Renal cortical epithelial cell (primary cell): ENCODE data around the gene NPBWR2. TPM values are rescaled to one million over a fixed set of nuclear protein-coding genes. Genes with fewer than 3 reads are reported as not detected.

Experiments
- DNase-seq: peaks from one replicate; pipeline ENCODE4 v3.0.0-alpha.2; 2011; ENCODE audit warnings: low read depth
- total RNA-seq: library from RNA; depleted of rRNA; stranded (reverse); fragments of >200 nt; gene quantifications from 2 replicates; pipeline ENCODE4 v1.2.3, GENCODE V29; 2014

The NPBWR2 gene
- total RNA-seq, 1 donor from 2014 or later, result not detected

GRCh38 chr20:64084685-64085152 is 22.6 kb downstream of the NPBWR2 start:
- no peak for DNase-seq

- no peak for DNase-seq
Measured at GRCh38 chr20:64083804-64084684, 23.3 kb downstream of the NPBWR2 start, which contains the start of gene LKAAEAR1. TSS of gene LKAAEAR1 (minus strand) at chr20:64084398. CDS start at chr20:64084219, 179 bp downstream.

- DNase-seq, result peak; percentile 9
Measured at GRCh38 chr20:64083378-64083803, 24.0 kb downstream of the NPBWR2 start.

- DNase-seq, result no peak
Measured at GRCh38 chr20:64082820-64083377, 24.5 kb downstream of the NPBWR2 start.

GRCh38 chr20:64082126-64082731 is 25.1 kb downstream of the NPBWR2 start:
- no peak for DNase-seq

GRCh38 chr20:64081624-64081964 is 25.8 kb downstream of the NPBWR2 start:
- DNase-seq, result no peak

- no peak for DNase-seq
Measured at GRCh38 chr20:64080813-64081623, 26.3 kb downstream of the NPBWR2 start.

GRCh38 chr20:64080013-64080812 is 27.2 kb downstream of the NPBWR2 start, which contains the start of gene OPRL1:
TSS of gene OPRL1 (plus strand) at chr20:64080082. CDS start at chr20:64092721, 12,639 bp downstream.
- no peak for DNase-seq

GRCh38 chr20:64079273-64080012 is 27.9 kb downstream of the NPBWR2 start, which contains the start of gene RGS19:
TSS of gene RGS19 (minus strand) at chr20:64079518. CDS start at chr20:64076886, 2,632 bp downstream.
- no peak for DNase-seq

GRCh38 chr20:64078934-64079272 is 28.5 kb downstream of the NPBWR2 start:
- no peak for DNase-seq

- no peak for DNase-seq
Measured at GRCh38 chr20:64077876-64078551, 29.4 kb downstream of the NPBWR2 start.

- DNase-seq, result no peak
Measured at GRCh38 chr20:64077541-64077875, 29.9 kb downstream of the NPBWR2 start.

GRCh38 chr20:64077094-64077493 is 30.3 kb downstream of the NPBWR2 start:
- no peak for DNase-seq

- no peak for DNase-seq
Measured at GRCh38 chr20:64076061-64076997, 31.0 kb downstream of the NPBWR2 start.

GRCh38 chr20:64075556-64075955 is 31.8 kb downstream of the NPBWR2 start:
- DNase-seq, result no peak

- no peak for DNase-seq
Measured at GRCh38 chr20:64074963-64075362, 32.4 kb downstream of the NPBWR2 start.

- no peak for DNase-seq
Measured at GRCh38 chr20:64074184-64074789, 33.1 kb downstream of the NPBWR2 start.
